HG02973 (cell line): Measurements from ENCODE around the gene TBCK.
"Not testable (repeated sequence)": the region's sequence is repeated elsewhere in the genome, so short reads cannot be mapped to it uniquely, and the experiment has no call there.

ENCODE experiments used
- ATAC-seq: cut with Tn5 transposase; IDR thresholded peaks from one replicate; pipeline ENCODE4 v1.9.1; 2021; ENCODE audit warnings: moderate library complexity; ENCODE audit not compliant: unreplicated experiment

The TBCK gene

GRCh38 chr4:106323119-106323518, 7.1 kb upstream of the TBCK start:
- no peak for ATAC-seq

DNA sequence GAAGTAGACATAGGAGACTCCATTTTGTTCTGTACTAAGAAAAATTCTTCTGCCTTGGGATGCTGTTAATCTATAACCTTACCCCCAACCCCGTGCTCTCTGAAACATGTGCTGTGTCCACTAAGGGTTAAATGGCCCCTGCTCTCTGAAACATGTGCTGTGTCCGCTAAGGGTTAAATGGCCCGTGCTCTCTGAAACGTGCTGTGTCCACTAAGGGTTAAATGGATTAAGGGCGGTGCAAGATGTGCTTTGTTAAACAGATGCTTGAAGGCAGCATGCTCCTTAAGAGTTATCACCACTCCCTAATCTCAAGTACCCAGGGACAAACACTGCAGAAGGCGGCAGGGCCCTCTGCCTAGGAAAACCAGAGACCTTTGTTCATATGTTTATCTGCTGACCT, 5.8 kb upstream of the TBCK start:
- not testable (repeated sequence) for ATAC-seq

- ATAC-seq = not testable (repeated sequence)
These were observed 5.2 kb upstream of the TBCK start for GRCh38 chr4:106321168-106321567.

GRCh38 chr4:106320235-106320634, 4.2 kb upstream of the TBCK start:
- no peak for ATAC-seq

DNA sequence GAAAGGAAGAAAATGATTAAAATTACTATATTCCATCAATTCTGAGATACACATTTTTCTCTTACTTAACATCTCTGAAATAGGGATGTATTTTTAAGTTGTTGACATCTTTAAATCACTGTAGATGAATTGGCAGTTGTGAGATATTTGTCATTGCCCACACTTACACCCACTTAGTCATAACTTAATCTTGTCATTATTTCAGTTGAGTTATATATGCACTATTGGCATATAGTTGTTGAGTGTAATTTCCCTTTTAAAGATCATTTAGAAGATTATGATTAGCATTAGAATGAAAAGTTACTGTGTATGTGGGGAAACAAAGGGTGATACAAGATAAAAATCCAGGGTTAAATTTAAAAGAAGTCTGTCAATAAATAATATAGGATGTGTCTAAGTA, 2.5 kb upstream of the TBCK start:
- ATAC-seq = no peak

DNA sequence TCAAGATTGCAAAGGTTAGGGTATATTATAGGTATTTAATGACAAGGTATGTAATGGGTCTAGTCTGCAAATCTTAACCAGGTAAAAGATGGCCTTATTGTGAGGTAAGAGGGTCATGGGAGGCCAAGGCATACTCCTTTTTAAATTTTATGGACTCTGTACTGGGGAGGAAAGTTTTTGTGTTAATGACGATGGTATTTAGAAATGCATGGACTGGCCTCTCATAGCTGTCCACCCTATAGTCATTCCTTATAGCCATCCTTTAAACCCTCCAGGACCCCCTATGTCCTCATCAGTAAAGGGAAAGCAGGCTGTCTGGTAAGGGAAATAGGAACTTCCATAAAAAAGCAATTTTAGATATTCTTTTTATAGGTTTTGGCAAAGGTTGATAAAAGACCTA, 1.8 kb upstream of the TBCK start:
- no peak for ATAC-seq

DNA sequence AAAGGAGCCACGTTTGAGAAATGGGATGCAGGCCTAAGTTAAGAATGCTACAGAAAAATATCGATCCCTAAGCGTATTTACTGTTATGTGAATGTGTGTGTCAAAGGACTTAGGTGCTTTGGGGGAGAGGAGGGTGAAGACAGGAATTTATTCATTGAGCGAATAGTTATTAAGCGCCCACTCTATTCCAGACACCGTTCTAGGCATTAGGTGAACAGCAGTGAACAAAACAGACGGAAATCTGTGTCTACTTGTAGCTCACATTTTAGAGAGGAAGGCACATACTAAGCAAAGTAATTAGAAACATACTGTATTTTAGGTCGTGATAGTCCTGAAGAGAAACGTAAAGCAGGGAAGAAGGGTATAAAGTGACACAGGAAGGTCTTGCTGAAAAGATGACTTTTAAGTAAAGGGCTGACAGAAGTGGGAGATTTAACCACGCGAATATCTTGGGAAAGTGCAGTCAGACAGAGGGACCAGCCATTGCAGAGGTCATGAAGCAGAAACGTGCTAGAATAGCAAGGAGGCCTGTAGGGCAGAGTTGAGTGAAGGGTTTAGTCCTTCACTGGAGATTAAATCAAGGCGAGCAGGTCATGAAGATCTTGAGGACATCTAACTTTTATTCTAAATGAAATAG, 882 bp upstream of the TBCK start:
- no peak for ATAC-seq

- ATAC-seq = peak; percentile 24
These were observed 487 bp downstream of the TBCK start for GRCh38 chr4:106315476-106315967.

DNA sequence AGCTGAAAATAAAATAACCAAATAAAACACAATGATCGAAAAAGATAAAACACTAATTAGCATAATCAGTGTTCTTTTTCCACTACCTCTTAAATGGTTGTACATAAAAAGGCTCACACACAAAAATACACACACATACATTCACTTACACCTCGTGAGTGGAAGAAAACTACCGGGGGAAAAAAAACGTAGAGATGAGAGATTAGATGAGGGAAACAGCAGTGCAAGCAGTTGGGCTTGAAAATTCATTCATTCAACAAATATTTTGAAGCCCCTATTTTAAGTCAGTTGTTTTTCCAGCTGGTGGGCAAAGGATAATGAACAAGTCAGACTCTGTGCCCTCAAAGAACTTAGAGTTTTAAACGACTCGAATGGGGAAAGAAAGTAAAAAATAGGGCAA, 1.0 kb downstream of the TBCK start:
- ATAC-seq = no peak

DNA sequence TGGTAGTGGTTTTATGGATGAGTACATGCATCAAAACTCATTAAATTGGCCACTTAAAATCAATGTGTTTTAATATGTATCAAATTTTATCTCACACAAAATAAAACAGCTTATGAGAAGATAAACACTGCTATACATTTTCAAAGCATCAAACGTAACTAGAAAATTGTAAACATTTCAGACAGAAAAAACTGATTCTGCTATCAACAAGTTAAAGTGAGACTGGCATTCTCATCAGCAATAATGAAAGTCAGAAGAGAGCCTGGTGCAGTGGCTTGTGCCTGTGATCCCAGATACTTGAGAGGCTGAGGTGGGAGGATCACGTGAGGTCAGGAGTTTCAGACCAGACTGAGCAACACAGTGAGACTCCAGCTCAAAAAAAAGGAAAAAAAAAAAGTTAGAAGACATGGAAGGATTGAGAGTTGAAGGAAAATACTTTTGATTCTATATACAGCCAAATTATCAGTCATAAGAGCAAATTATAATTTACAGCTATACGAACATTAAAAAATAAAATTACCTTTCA, 2.9 kb downstream of the TBCK start:
- ATAC-seq = no peak

DNA sequence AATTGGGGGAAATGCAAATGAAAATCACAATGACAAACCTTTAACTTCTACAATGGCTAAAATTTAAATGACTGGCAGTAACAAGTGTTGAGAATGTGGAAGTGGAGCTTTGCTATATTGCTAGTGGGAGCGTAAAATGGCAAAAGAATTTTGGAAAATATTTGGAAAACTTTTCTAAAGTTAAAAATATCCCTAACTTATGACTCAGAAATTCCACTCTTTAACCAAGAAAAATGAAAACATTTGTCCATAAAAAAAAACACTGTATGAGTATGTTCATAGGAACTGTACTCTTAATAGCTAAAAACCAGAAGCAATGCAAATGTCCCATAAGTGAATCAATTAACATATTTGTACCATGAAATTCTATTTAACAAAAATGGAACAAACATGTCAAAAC, 3.6 kb downstream of the TBCK start:
- no peak for ATAC-seq

DNA sequence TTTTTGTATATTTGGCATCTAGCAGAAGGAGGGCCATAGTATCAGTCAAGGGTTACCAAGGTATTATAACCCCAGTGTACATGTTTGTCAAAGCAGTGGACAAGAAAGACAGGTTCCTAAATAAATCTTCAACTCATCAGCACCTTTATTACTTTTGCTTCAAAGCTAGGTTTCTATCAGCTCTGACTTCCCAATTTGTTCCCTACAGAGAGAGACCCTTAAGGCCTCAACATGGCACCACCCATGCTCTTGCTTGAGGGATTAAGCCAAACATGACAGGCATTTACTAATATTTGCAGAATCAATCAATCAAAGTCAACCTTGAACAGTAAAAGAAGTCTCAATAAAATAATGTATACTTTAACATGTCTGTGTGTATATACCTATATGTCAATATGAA, 9.4 kb downstream of the TBCK start:
- ATAC-seq = no peak

DNA sequence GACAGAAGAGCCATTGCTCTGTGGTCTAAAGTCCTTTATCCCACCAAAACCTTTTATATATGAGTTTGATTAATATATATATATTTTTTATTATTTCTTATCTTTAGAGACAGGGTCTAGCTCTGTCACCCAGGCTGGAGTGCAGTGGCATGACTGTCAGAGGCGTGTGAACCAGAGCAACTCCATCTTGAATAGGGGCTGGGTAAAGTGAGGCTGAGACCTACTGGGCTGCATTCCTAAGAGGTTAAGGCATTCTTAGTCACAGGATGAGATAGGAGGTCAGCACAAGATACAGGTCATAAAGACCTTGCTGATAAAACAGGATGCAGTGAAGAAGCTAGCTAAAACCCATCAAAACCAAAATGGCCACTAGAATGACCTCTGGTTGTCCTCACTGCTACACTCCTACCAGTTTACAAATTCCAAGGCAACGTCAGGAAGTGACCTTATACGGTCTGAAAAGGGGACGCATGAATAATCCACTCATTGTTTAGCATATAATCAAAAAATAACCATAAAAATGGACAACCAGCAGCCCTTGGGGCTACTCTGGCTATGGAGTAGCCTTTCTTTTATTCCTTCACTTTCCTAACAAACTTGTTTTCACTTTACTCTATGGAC, 10.5 kb downstream of the TBCK start:
- no peak for ATAC-seq

- ATAC-seq = no peak
These were observed 11.4 kb downstream of the TBCK start for GRCh38 chr4:106304632-106305031.

DNA sequence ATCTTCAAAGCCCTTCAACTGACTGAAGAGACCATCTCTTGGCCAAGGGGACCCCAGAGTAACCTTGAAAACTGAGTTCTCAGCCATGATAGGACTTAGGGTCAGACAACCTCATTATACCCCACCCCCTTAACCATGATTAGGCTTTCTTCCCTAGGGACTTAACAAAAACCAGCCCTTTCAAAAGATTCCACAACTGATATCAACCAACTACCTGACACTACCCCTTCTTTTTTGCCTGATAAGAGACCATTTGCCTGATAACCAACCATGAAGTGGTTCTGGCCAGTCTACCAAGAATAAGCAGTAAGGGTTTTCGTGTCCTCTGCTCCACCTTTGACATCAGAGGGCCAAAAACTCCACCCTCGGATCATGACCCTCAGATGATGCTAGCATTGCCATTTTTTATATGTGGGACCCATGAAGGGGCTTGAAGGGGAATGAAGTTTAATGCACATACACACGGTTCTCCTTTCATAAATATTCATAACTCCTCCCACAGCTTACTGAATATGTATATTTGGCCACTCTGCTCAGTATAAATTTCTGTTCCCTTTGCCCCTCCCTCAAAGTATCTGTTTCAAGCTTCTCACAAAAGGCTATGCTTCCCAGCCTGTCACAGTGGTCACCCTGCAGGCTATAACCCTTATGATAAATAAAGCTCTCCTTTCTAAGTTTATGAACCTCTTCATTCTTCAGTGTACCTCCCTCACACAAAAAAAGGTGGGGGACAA, 12.3 kb downstream of the TBCK start:
- ATAC-seq = no peak

DNA sequence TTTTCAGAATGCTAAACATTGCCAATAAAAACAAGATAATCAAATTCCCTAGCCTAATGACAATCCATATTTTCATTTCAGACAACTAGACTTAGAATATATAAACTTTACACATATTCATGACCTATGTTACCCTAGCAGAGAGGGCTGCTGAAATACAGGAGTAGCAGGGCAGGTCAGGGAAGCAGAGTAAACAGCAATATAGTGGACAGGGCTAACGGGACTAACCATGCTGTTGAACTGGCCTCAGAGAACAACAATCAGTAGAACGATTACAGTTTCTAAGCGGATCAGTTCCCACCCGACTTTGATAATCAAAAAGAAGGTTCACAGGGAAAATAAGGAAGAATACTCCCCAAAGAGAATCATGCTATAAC, 14.0 kb downstream of the TBCK start:
- ATAC-seq = no peak

DNA sequence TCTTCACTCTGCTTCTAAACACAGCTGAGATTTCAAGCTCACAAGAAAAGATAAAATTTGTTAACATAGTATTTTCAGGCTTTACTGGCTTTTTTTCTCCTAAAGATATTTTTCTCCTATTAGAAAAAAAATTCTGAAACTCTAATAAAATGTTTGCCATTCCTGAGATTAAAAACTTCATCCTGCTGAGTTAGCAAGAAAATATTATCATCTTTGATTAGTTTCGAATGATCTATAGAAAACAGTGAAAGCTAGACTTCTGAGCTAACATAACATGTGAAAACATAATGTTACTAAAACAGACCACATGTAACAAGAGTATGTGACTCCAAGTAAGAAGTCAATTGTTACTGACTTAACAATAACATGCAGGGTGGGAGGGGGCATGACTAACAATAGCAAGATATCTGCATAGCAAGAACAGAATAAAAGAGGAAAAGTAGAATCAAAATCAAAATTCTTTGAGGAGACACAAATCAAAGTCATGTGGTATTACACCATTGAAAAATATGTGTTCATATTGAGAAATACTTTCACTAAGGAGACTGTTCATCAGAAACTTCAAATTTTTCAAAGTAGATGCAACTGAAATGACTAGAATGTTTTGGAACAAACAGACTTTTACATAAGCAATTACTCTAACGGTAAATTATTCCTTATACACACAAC, 14.5 kb downstream of the TBCK start:
- no peak for ATAC-seq

GRCh38 chr4:106299977-106300376, 16.0 kb downstream of the TBCK start:
- ATAC-seq = no peak

- ATAC-seq = no peak
These were observed 18.6 kb downstream of the TBCK start for GRCh38 chr4:106297245-106298035.

GRCh38 chr4:106294062-106294461, 21.9 kb downstream of the TBCK start:
- ATAC-seq = no peak

DNA sequence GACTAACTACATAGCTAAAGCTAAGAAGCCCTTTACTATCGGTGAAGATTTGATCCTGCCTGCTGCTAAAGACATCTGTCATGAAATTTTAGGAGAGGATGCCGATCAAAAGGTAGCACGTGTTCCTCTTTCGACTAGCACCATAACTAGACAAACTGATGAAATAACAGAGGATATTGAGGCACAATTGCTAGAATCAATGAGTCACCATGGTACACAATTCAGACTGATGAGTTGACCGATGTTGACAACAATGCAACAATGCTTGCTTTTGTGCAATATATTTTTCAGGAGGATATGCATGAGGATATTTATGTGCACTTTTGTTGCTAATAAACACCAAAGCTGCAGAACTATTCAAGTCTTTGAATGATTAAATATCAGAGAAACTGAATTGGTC, 24.3 kb downstream of the TBCK start:
- no peak for ATAC-seq
